Type B pancreatic cell (in vitro differentiated cells): ENCODE results near the gene UBE2K. TPM values are rescaled to one million over a fixed set of nuclear protein-coding genes. Genes with fewer than 3 reads are reported as not detected.
A peak's percentile ranks its signal among the peaks of the same experiment; 100 is the strongest.

Experiments used
- DNase-seq: peaks from one replicate; pipeline ENCODE4 v3.0.0; 2021; ENCODE audit warnings: mixed read lengths; ENCODE audit not compliant: unreplicated experiment; ENCODE audit errors: extremely low spot score
- H3K27ac Mint-ChIP-seq: 2 replicates; pipeline ENCODE4 v1.8.0; 2021; ENCODE audit warnings: mild to moderate bottlenecking, mixed read lengths
- H3K27me3 Mint-ChIP-seq: 2 replicates; pipeline ENCODE4 v1.8.0; 2021; ENCODE audit warnings: mixed read lengths
- H3K36me3 Mint-ChIP-seq: 2 replicates; pipeline ENCODE4 v1.8.0; 2021; ENCODE audit warnings: mixed read lengths
- H3K4me1 Mint-ChIP-seq: one replicate; pipeline ENCODE4 v1.8.0; 2021; ENCODE audit warnings: mixed read lengths; ENCODE audit not compliant: unreplicated experiment
- H3K4me3 Mint-ChIP-seq: 2 replicates; pipeline ENCODE4 v1.8.0; 2021; ENCODE audit warnings: mild to moderate bottlenecking, mixed read lengths
- H3K9me3 Mint-ChIP-seq: 2 replicates; pipeline ENCODE4 v1.8.0; 2021; ENCODE audit warnings: mixed read lengths
- total RNA-seq: library from RNA; stranded (reverse); gene quantifications from 2 replicates; pipeline ENCODE4 v1.2.1, GENCODE V29; 2021; ENCODE audit warnings: low replicate concordance
- TF ChIP-seq, protein P1 (sequence below): fragments of 200-600 bp; sonication (generic); conservative IDR thresholded peaks from 2 replicates; pipeline ENCODE4 v1.5.0; 2021; ENCODE audit warnings: antibody characterized with exemption, mild to moderate bottlenecking

The UBE2K gene
- total RNA-seq, 1 donor from 2014 or later = 87.7 TPM

DNA sequence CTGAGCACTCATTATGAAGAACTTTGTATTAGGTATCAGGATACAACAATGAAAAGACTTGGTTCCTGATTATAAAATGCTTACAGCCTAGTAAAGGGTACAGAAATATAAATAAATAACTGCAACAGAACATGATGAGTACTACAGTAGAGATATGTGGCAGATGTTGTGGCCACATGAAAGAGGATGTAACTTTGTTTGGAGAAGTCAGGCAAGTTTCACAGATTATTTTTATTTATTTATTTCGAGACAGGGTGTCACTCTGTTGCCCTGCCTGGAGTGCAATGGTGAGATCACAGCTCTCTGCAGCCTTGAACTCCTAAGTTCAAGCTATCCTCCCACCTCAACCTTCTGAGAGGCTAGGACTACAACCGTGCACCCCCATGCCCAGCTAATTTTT is 15.8 kb upstream of the UBE2K start:
- peaks cover 4% of the 10 kb centered on the region for H3K27me3 Mint-ChIP-seq
- no peaks in the 10 kb centered on the region for H3K36me3 Mint-ChIP-seq
- H3K27ac Mint-ChIP-seq = no peak overlapping the region
- no peak for DNase-seq
- no peak overlapping the region for H3K4me3 Mint-ChIP-seq
- no peaks in the 10 kb centered on the region for H3K4me1 Mint-ChIP-seq
- TF ChIP-seq, protein P1, sequence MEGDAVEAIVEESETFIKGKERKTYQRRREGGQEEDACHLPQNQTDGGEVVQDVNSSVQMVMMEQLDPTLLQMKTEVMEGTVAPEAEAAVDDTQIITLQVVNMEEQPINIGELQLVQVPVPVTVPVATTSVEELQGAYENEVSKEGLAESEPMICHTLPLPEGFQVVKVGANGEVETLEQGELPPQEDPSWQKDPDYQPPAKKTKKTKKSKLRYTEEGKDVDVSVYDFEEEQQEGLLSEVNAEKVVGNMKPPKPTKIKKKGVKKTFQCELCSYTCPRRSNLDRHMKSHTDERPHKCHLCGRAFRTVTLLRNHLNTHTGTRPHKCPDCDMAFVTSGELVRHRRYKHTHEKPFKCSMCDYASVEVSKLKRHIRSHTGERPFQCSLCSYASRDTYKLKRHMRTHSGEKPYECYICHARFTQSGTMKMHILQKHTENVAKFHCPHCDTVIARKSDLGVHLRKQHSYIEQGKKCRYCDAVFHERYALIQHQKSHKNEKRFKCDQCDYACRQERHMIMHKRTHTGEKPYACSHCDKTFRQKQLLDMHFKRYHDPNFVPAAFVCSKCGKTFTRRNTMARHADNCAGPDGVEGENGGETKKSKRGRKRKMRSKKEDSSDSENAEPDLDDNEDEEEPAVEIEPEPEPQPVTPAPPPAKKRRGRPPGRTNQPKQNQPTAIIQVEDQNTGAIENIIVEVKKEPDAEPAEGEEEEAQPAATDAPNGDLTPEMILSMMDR = no peak
- peaks cover 10% of the 10 kb centered on the region for H3K9me3 Mint-ChIP-seq

DNA sequence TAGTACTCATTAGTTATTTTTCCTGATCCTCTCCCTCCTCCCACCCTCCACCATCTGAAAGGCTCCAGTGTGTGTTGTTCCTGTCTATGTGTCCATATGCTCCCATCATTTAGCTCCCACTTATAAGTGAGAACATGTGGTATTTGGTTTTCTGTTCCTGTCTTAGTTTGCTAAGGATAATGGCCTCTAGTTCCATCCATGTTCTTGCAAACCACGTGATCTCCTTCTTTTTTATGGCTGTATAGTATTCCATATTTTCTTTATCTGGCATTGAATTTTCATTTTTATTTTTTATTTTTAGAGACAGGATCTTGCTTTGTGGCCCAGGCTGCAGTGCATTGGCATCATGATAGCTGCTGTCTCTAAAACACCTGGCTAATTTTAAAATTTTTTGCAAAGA is 11.9 kb upstream of the UBE2K start:
- Mint-ChIP-seq H3K27me3 (no peaks in the 10 kb centered on the region), H3K4me3 (no peak overlapping the region), H3K36me3 (no peaks in the 10 kb centered on the region), H3K9me3 (peaks cover 5% of the 10 kb centered on the region), H3K27ac (no peak overlapping the region), H3K4me1 (no peaks in the 10 kb centered on the region)
- DNase-seq = no peak
- TF ChIP-seq, protein P1 = no peak

DNA sequence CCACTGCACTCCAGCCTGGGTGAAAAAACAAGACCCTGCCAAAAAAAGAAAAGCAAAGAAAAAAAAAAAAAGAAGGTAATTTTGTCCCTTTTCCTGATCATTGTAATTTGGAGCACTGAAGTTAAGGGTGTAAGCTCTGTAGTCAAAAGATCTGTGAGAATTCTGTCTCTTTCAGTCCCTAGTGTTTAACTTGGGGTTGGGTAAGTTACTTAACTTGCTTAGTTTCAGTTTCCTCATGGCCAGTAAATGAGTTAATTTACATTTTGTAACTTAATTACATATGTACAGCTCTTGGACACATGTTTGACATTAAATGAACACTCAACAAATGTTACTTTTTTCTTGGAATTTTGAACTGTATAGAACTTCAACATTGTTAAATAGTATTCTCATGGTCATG is 10.9 kb upstream of the UBE2K start:
- Mint-ChIP-seq H3K4me3 (no peak overlapping the region), H3K27me3 (no peaks in the 10 kb centered on the region), H3K9me3 (peaks cover 5% of the 10 kb centered on the region), H3K36me3 (no peaks in the 10 kb centered on the region), H3K4me1 (no peaks in the 10 kb centered on the region), H3K27ac (no peak overlapping the region)
- TF ChIP-seq, protein P1 = no peak
- no peak for DNase-seq

DNA sequence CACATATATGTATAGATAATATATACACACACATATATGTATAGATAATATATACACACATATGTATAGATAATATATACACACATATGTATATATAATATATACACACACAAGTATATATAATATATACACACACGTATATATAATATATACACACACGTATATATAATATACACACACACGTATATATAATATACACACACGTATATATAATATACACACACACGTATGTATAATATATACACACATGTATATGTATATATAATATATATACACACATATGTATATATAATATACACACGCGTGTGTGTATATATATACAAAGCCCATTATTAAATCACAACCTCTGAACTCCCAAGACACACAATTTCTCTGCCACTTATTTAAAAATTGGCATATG is 8.0 kb upstream of the UBE2K start:
- H3K4me1 Mint-ChIP-seq = no peaks in the 10 kb centered on the region
- no peak for DNase-seq
- H3K9me3 Mint-ChIP-seq = peaks cover 5% of the 10 kb centered on the region
- TF ChIP-seq, protein P1 = no peak
- H3K27me3 Mint-ChIP-seq = no peaks in the 10 kb centered on the region
- H3K4me3 Mint-ChIP-seq = no peak overlapping the region
- no peak overlapping the region for H3K27ac Mint-ChIP-seq
- H3K36me3 Mint-ChIP-seq = no peaks in the 10 kb centered on the region

DNA sequence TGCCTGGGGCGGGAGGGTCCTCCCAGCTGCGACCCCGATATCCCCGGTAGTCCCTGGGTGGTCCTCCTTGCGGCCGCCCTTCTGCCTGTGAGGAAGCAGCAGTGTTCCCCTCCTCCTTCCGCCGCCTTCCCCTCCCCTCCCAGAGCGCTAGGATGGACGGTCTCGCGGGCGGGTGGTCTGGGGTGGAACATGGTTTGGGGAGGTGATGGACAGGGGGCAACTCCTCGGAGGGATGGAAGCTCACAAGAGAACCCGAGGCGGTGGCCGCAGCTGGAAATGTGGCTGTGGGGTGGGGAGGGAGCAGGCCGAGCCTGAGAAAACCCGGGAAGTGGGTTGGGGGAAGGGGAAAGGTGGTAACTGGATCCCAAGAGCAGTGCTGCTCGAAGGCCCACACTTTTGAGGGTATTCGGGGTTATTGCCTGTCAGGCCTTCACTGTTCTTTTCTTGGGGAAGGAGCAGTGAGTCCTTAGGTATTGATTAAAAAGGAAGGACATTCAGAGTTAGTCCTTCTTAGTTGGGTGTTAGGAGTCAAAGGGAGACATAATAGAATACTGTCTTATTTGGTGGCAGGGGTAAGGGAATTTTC is 581 bp downstream of the UBE2K start:
- peak overlapping the region; percentile 92 for H3K27ac Mint-ChIP-seq
- peaks cover 4% of the 10 kb centered on the region for H3K36me3 Mint-ChIP-seq
- DNase-seq = peak; percentile 74
- H3K27me3 Mint-ChIP-seq = no peaks in the 10 kb centered on the region
- peaks cover 22% of the 10 kb centered on the region for H3K4me1 Mint-ChIP-seq
- H3K9me3 Mint-ChIP-seq = no peaks in the 10 kb centered on the region
- TF ChIP-seq, protein P1 = no peak
- peak overlapping the region; percentile 99 for H3K4me3 Mint-ChIP-seq
